ENCODE data around the gene SLC29A3.

- TF ChIP-seq POLR2AphosphoS5 (IDR thresholded peaks at IDR 0.05; ENCODE audit: borderline replicate concordance, low read depth, low read length) (no peak), EZH2 (IDR thresholded peaks at IDR 0.05) (no peak), FOXP2 (optimal IDR thresholded peaks at IDR 0.05; ENCODE audit: control extremely low read depth, extremely low read length, insufficient read depth) (no peak)
These were observed 4.3 kb downstream of the SLC29A3 start for GRCh38 chr10:71323407-71323806.

All from SK-N-MC (cell line).